Stimulated activated CD4-positive, alpha-beta T cell treated with anti-CD3 and anti-CD28 coated beads, Interleukin-4, amount 100 ng/mL, for 48 hours (primary cell): Measurements from ENCODE around the gene MINDY2.
"Not testable (repeated sequence)": the region's sequence is repeated elsewhere in the genome, so short reads cannot be mapped to it uniquely, and the experiment has no call there.

Experiments
- DNase-seq, 2 donors: peaks; one replicate each; pipeline ENCODE4 v3.0.0-alpha.2; 2020; ENCODE audit warnings: low read depth in 2 of 2

MINDY2 gene

DNA sequence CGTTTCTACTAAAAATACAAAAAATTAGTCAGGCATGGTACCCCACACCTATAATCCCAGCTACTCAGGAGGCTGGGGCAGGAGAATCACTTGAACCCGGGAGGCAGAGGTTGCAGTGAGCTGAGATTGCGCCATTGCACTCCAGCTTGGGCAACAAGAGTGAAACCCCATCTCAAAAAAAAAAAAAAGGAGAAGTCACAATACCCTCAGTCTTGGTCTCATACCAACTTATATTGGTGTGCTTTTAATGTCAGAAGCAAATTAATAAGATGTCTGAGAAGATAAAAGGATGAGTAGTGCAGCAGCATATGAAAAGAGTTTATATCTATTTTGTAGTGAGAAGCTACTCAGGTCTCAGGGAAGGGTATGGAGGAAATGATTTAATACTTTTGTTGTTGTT is 112.8 kb downstream of the MINDY2 start:
- DNase-seq, result not testable (repeated sequence)

DNA sequence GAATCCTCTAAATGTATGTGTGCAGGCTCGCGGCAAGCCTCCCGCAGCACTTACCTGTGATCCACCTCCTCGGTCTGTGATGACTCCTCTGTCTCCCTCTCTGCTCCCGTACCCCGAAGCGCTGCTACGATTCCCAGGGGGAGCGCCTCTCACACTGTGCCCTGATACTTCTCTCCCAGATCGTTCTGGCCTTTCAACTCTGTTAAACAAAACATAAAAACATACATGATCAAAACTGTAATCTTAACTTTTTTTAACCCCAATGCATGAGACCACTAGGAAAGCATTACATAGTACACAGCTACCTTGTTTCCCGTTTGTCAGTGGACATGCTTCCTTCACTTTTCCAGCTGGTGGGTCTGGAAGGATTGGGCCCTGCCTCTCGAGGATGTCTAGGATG is 115.8 kb downstream of the MINDY2 start:
- DNase-seq, result no peak

DNA sequence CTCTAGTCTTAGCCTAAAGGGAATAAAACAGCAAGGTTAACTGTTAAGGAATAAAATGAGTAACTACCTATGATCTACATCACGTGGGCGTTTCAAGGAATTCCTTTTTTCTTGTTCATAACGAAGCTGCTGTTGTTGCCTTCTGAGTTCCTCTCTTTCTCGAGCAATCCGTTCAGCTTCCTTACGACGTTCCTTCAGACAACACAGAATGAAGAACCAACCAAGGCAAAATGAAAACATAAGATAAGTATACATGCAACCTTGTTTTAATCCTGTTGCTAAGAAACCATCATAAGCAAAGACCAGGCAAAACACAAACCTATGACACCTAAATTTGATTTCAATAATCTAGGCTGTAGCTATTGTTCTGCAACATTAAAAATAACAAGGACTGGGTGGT is 118.3 kb downstream of the MINDY2 start:
- DNase-seq, result no peak

DNA sequence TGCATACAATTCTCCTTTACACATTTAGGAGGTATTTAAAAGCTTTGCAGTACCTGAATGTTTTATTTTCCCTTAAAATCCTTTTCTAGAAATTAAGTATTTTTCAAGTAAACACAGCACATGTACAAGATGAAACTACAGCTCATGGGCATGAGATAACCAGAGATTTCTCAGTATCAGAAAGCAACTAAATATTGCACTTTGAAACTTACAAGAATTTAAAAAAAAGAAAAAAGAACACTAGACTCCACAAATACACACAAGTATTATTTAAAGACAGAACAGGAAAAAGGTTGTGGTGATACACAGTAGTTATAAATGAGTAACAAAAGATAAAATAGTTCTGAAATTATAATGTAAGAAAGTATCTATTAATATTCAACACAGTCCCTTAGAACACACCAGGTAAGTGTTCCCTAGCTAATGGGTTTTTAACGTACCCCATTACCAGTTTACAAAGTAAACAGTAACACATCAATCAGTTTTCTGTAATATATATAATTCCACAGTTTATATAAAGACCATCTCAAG is 127.1 kb downstream of the MINDY2 start:
- no peak for DNase-seq

DNA sequence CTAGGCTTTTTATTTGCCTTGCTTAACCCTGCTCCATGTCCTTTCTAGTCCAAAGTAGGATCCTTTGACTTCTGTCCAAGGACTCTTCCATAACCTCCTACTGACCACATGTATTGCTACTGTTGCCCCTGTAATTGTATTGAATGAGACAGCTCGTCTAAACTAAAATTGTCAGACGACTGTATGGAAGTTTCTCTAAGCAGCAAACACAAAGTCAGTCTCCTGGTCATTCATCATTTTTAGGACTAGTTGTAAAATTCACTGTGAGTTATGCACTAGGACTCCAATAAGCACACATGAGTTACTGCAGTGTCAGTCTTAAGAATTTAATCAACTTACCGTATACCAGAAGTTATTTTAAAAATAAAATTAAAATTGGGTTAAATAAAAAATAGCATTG is 129.5 kb downstream of the MINDY2 start:
- DNase-seq, result no peak

DNA sequence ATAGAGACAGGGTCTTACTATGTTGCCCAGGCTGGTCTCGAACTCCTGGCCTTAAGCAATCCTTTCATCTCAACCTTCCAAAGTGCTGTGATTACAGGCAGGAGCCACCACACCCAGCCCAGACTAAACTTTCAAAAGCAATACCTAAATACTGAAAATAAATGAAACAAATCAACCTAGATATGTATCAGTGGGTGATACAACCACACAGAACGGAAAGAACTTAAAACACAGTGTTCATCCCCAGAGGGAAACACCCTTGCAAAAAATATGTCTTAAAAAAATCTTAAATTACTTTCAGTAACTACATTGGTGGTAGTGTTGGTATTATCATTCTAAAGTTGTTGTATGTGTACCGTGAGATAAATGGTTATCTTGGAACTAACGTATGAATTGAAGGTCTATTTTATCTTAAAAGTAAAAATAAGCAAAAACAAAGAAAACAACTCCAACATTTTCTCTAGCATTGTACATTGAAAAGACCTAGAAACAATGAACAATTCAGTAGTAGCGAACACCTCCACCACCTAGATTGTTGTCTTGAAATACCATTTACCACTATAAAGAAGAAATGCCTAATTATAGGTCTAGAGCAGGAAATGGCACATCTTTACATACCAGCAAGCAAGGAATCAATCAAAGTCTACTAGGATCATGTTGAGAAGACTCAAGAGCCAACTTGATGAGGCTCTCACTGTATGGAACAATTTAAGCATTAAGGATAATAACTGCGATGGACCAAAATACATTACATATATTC is 137.6 kb downstream of the MINDY2 start:
- DNase-seq, result no peak

DNA sequence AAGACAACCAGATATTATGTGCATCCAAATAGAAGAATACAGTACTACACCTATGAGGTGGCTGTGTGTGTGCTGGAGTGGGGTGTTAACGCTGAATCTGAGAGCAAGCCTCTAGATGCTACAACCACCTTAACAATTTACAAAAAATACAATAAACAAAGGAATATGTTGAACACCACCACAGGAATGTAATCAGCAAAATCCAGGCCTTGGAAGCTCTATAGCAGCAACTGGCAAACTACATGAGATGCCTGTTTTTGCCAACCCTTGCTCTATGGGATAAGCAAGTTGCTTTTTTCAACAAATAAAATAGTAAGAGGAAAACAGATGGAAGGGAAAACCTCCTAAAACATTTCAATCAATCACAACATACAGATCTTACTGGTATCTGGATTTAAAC is 138.5 kb downstream of the MINDY2 start:
- DNase-seq, result no peak

DNA sequence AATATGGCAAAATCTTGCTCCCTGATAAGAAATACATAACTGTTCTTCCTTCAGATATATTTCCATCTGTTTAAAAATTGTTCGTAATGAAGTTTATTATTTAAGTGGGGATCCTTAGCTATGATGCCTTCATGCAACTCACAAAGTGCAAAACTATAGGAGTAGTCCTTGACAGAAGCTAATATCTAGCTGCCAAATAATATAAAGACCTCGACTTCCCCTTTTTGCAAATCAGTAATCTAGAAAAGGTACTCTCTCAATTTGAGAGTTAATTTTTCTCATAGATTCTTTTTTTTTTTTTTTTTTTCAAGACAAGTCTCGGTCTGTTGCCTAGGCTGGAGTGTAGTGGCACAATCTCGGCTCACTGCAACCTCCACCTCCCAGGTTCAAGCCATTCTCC is 139.4 kb downstream of the MINDY2 start:
- DNase-seq, result no peak
